NB4 (cell line): ENCODE results near the gene CCDC177.

Source experiments
- DNase-seq: peaks from one replicate; pipeline ENCODE4 v3.0.0; 2010; ENCODE audit warnings: low read depth
- H3K4me3 ChIP-seq: one replicate; pipeline ENCODE4 v1.5.1; 2011; ENCODE audit warnings: mild to moderate bottlenecking, low read depth, low read length, moderate library complexity
- CTCF ChIP-seq: IDR thresholded peaks from one replicate; pipeline ENCODE4 v1.5.1; 2012; ENCODE audit warnings: low read depth, low read length
- MYC ChIP-seq: IDR thresholded peaks from 2 replicates; pipeline ENCODE4 v1.6.1; 2011; ENCODE audit warnings: low read depth, low read length
- POLR2A ChIP-seq: IDR thresholded peaks from 2 replicates; pipeline ENCODE4 v1.6.1; 2011; ENCODE audit warnings: mild to moderate bottlenecking; ENCODE audit not compliant: insufficient read length; ENCODE audit errors: extremely low read depth
- TF ChIP-seq, protein P1 (sequence below): IDR thresholded peaks from 2 replicates; pipeline ENCODE4 v1.6.1; 2011; ENCODE audit warnings: low read depth, low read length

CCDC177 gene

DNA sequence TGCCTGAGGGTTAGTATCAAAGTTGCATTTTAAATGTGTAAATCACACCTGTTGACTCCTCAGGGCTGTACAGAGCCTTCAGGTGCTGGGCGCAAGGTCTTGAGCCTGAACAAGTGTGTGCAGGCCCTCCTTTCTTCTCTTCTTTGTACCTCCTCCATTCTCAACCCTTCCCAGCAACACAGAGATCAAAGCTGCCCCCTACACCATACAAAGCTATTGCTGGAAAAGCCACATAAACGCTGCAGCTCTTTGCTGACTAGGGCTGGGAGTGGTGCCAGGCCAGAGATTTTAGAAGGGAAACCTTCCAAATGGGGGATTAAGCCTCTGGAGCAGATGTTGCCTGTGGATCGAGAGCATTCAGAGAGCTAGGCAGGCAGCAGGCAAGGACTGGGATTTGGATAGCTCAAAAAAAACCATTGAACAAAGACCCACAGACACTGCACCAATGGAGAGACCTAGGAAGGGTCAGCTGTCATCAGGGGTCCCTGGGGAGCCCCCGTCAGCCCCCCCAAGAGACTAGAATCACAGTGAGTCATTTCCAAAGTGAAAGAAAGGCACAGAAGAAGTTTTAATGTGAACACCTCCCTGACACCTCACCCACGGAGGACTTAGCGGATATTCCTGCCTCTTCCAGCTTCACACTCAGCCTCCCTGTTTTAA is 18.5 kb upstream of the CCDC177 start:
- H3K4me3 ChIP-seq, result no peak overlapping the region
- no peak for TF ChIP-seq MYC
- TF ChIP-seq CTCF, result no peak
- no peak for DNase-seq

GRCh38 chr14:69591317-69591716 is 16.6 kb upstream of the CCDC177 start:
- no peak for DNase-seq
- H3K4me3 ChIP-seq, result no peak overlapping the region
- TF ChIP-seq MYC (no peak), POLR2A (no peak), CTCF (no peak)
- TF ChIP-seq, protein P1, sequence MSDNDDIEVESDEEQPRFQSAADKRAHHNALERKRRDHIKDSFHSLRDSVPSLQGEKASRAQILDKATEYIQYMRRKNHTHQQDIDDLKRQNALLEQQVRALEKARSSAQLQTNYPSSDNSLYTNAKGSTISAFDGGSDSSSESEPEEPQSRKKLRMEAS, result no peak

DNA sequence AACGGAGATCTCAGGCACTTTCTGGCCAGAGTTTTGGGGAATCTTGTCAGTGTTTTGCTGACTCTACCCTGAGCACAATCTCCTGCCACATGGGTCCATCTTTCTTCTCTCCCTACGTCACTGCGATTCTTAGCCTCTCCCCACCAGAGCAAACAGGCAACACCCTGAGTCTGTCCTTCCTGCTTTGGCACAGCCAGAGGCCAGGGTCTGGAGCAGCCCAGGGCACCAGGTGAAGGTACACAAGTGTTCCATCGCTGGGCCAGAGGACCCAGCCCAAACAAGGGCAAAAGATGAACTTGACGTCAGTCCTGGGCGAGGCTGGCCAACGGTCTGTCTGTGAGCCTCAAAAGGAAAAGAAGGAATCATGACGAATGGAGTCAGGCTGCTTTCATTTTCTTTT is 12.7 kb upstream of the CCDC177 start:
- no peak for DNase-seq
- TF ChIP-seq, protein P1, result no peak
- no peak for TF ChIP-seq CTCF
- no peak for TF ChIP-seq MYC
- no peak for TF ChIP-seq POLR2A
- no peak overlapping the region for H3K4me3 ChIP-seq

GRCh38 chr14:69586404-69586803 is 11.7 kb upstream of the CCDC177 start:
- no peak for TF ChIP-seq POLR2A
- no peak for TF ChIP-seq CTCF
- TF ChIP-seq MYC, result no peak
- TF ChIP-seq, protein P1, result no peak
- no peak overlapping the region for H3K4me3 ChIP-seq
- no peak for DNase-seq

- H3K4me3 ChIP-seq, result no peak overlapping the region
- no peak for TF ChIP-seq CTCF
- TF ChIP-seq, protein P1, result no peak
Observed at GRCh38 chr14:69584389-69584788, 9.7 kb upstream of the CCDC177 start.

GRCh38 chr14:69582829-69583228 is 8.2 kb upstream of the CCDC177 start:
- no peak for TF ChIP-seq MYC
- TF ChIP-seq POLR2A, result no peak
- TF ChIP-seq, protein P1, result no peak
- no peak for TF ChIP-seq CTCF

More at GRCh38 chr14:69584389-69584788, 9.7 kb upstream of the CCDC177 start:
- no peak for DNase-seq

More at GRCh38 chr14:69582829-69583228, 8.2 kb upstream of the CCDC177 start:
- no peak overlapping the region for H3K4me3 ChIP-seq
- DNase-seq, result no peak
